PC-3 (cell line): ENCODE data around the gene ERMARD.

ENCODE experiments used
- CTCF ChIP-seq: fragments of 300-600 bp; sonication (generic); conservative IDR thresholded peaks from 2 replicates; pipeline ENCODE4 v1.5.1; 2017; ENCODE audit warnings: antibody characterized with exemption, low read depth, mild to moderate bottlenecking, low read length
- EZH2 ChIP-seq: fragments of 300-600 bp; sonication (generic); IDR thresholded peaks from one replicate; pipeline ENCODE4 v1.6.1; 2017; ENCODE audit warnings: antibody characterized with exemption, mild to moderate bottlenecking, low read length; ENCODE audit not compliant: unreplicated experiment
- EZH2phosphoT487 ChIP-seq: fragments of 300-600 bp; sonication (generic); IDR thresholded peaks from 2 replicates; pipeline ENCODE4 v1.6.1; 2018; ENCODE audit warnings: mild to moderate bottlenecking, antibody characterized with exemption, low read length, borderline replicate concordance

- TF ChIP-seq EZH2 (no peak), CTCF (no peak), EZH2phosphoT487 (no peak)
These were observed 12.4 kb upstream of the ERMARD start for GRCh38 chr6:169738976-169739529.
